Measurements from ENCODE around the gene SSH3. TPM values are rescaled to one million over a fixed set of nuclear protein-coding genes. Genes with fewer than 3 reads are reported as not detected.

The SSH3 gene
- total RNA-seq, 1 experiment from 2014 or later, result 57.8 TPM

- Histone ChIP-seq H3K9me2 (ENCODE audit: insufficient read depth) (no peaks in the 10 kb centered on the region), H3K4me1 (ENCODE audit: control insufficient read depth in 1 of 2, insufficient read depth in 2 of 2, low read length in 2 of 2) (peaks cover 21 to 32% of the 10 kb centered on the region in 2 experiments), H3K27ac (ENCODE audit: low read depth, low read length) (no peak overlapping the region), H3K36me3 (ENCODE audit: control insufficient read depth in 1 of 2, insufficient read depth in 2 of 2, low read length in 2 of 2) (peaks cover 0 to 9% of the 10 kb centered on the region in 2 experiments; a peak in 3 of 4 replicates), H4K20me1 (ENCODE audit: insufficient read depth) (no peaks in the 10 kb centered on the region), H3K4me2 (ENCODE audit: low read length) (no peak overlapping the region), H3K79me2 (ENCODE audit: insufficient read depth, low read length) (peaks cover 10% of the 10 kb centered on the region), H2AFZ (ENCODE audit: low read depth, low read length, poor library complexity, severe bottlenecking) (no peak overlapping the region), H3K27me3 (ENCODE audit: insufficient read depth, low read length) (no peaks in the 10 kb centered on the region), H3K9me3 (ENCODE audit: control insufficient read depth in 1 of 2, insufficient read depth in 1 of 2, low read depth in 1 of 2, low read length in 2 of 2) (no peaks in the 10 kb centered on the region), H3K9ac (ENCODE audit: low read length) (no peak overlapping the region), H3K4me3 (replicated peaks in 1 of 2; ENCODE audit: low read depth in 1 of 2, low read length in 2 of 2) (no peak overlapping the region)
- ATAC-seq (no peak), DNase-seq (ENCODE audit: low read depth, low spot score) (no peak)
- BruUV-seq (replicated peaks), result no TSS peak
- ChIA-PET CTCF (no interaction called here), POLR2A (no interaction called here), RAD21 (ENCODE audit: low non-redundant PET in 1 of 2, low total read pairs in 2 of 2, uncharacterized antibody in 2 of 2, unreplicated experiment in 2 of 2) (no interaction called here)
- intact Hi-C loops (cut with micrococcal nuclease), result no loop called here
- TF ChIP-seq RAD21 (IDR thresholded peaks at IDR 0.05; ENCODE audit: low read depth) (no peak), FOSL1 (IDR thresholded peaks at IDR 0.05; ENCODE audit: low read depth) (no peak), EZH2phosphoT487 (IDR thresholded peaks at IDR 0.05; ENCODE audit: borderline replicate concordance) (no peak), SP1 (IDR thresholded peaks at IDR 0.05; ENCODE audit: low read depth) (no peak), EGR1 (IDR thresholded peaks at IDR 0.05; ENCODE audit: low read depth) (no peak), SIN3A (IDR thresholded peaks at IDR 0.05; ENCODE audit: low read depth) (no peak), ZBTB33 (IDR thresholded peaks at IDR 0.05; ENCODE audit: extremely low read depth, insufficient replicate concordance, low read length) (no peak), SRF (IDR thresholded peaks at IDR 0.05; ENCODE audit: low read depth) (no peak), CBX3 (IDR thresholded peaks at IDR 0.05; ENCODE audit: low read depth) (no peak), TCF7L2 (IDR thresholded peaks at IDR 0.05; ENCODE audit: borderline replicate concordance, extremely low read depth, insufficient read depth, insufficient read length) (no peak), ELF1 (IDR thresholded peaks at IDR 0.05; ENCODE audit: borderline replicate concordance, low read depth) (no peak), POLR2AphosphoS5 (IDR thresholded peaks at IDR 0.05; ENCODE audit: low read depth, low read length) (no peak), MAX (IDR thresholded peaks at IDR 0.05) (no peak), REST (IDR thresholded peaks at IDR 0.05; ENCODE audit: low read depth) (no peak), JUND (IDR thresholded peaks at IDR 0.05) (no peak), ZNF274 (IDR thresholded peaks at IDR 0.05; ENCODE audit: low read depth, low read length) (no peak), POLR2A (IDR thresholded peaks at IDR 0.05; ENCODE audit: borderline replicate concordance, extremely low read depth, insufficient read depth, insufficient read length) (no peak), EZH2 (IDR thresholded peaks at IDR 0.05) (no peak), CEBPB (IDR thresholded peaks at IDR 0.05; ENCODE audit: low read depth) (no peak)
Observed at GRCh38 chr11:67306769-67307544, 3.6 kb downstream of the SSH3 start.

All from HCT116 (cell line).